Astrocyte of the cerebellum (primary cell): ENCODE results near the gene ZNF81.
"Not testable (repeated sequence)": the region's sequence is repeated elsewhere in the genome, so short reads cannot be mapped to it uniquely, and the experiment has no call there.

Experiments used
- DNase-seq: peaks from one replicate; pipeline ENCODE4 v3.0.0-alpha.2; 2011; ENCODE audit warnings: low read depth
- H3K4me3 ChIP-seq: 2 replicates; pipeline ENCODE4 v1.5.1; 2011; ENCODE audit warnings: mild to moderate bottlenecking, low read depth, low read length, moderate library complexity
- CTCF ChIP-seq: IDR thresholded peaks from 2 replicates; pipeline ENCODE4 v1.5.1; 2012; ENCODE audit warnings: low read length, low read depth, moderate library complexity, mild to moderate bottlenecking; ENCODE audit errors: missing control alignments
- in situ Hi-C: cut with HindIII; loops from 2 replicates; pipeline ENCODE4 v1.10.0; 2017; ENCODE audit warnings: low sequenced_read_pairs

ZNF81 gene

GRCh38 chrX:47956016-47956415 lies 119.3 kb downstream of the ZNF81 start:
- DNase-seq: no peak
- no peak for TF ChIP-seq CTCF
- in situ Hi-C loops: no loop called here
- H3K4me3 ChIP-seq: no peak overlapping the region

GRCh38 chrX:47958206-47958605 lies 121.5 kb downstream of the ZNF81 start:
- in situ Hi-C loops: not testable (repeated sequence)

GRCh38 chrX:47958761-47959342 lies 122.2 kb downstream of the ZNF81 start:
- in situ Hi-C loops: no loop called here
- DNase-seq: no peak

More at GRCh38 chrX:47958206-47958605, 121.5 kb downstream of the ZNF81 start:
- DNase-seq, H3K4me3 ChIP-seq: not testable (repeated sequence)

GRCh38 chrX:47960406-47960805 lies 123.7 kb downstream of the ZNF81 start:
- no peak for DNase-seq
- in situ Hi-C loops: no loop called here
- no peak for TF ChIP-seq CTCF
- no peak overlapping the region for H3K4me3 ChIP-seq

More at GRCh38 chrX:47958761-47959342, 122.2 kb downstream of the ZNF81 start:
- H3K4me3 ChIP-seq: no peak overlapping the region
- no peak for TF ChIP-seq CTCF

GRCh38 chrX:47961830-47962229 lies 125.1 kb downstream of the ZNF81 start:
- DNase-seq, in situ Hi-C loops: not testable (repeated sequence)

GRCh38 chrX:47965526-47965925 lies 128.8 kb downstream of the ZNF81 start:
- H3K4me3 ChIP-seq, in situ Hi-C loops, DNase-seq: not testable (repeated sequence)

More at GRCh38 chrX:47961830-47962229, 125.1 kb downstream of the ZNF81 start:
- not testable (repeated sequence) for H3K4me3 ChIP-seq
